Measurements from ENCODE around the gene KLF8.

DNA sequence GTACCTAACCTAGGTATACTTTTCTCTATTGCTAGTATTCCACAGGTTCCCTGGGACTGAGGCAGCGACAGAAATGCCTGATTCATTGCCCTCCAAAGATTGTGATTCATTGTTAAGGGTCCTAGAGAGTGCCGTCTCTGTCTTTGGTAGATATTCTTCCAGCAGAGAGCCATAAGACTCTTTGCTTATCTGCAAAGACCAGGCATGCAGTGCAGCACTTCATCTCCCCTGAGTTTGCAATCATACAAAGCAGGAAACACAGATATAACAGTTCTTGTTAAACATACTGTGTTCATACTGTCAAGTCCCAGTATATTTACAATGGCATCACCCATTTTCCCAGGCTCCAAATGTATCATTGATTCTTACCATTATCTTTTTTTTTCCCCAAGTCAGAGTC lies 47.7 kb downstream of the KLF8 start:
- no peak for TF ChIP-seq TAF1 (IDR thresholded peaks at IDR 0.05; ENCODE audit: low read depth, low read length)
- TF ChIP-seq POLR2A (IDR thresholded peaks at IDR 0.05; ENCODE audit: low read depth, low read length): no peak
- TF ChIP-seq POLR2AphosphoS5 (IDR thresholded peaks at IDR 0.05; ENCODE audit: low read depth, low read length): no peak
- TF ChIP-seq POU2F2 (IDR thresholded peaks at IDR 0.05; ENCODE audit: low read depth, low read length): no peak
